Inflammatory macrophage treated with lipopolysaccharide for 1 hour (primary cell): ENCODE data around the gene TRPV5.
A peak's percentile ranks its signal among the peaks of the same experiment; 100 is the strongest.

Experiments
- DNase-seq, 2 donors: peaks; one replicate each; pipeline ENCODE4 v3.0.0-alpha.2; 2020 to 2022

Gene TRPV5

GRCh38 chr7:142868986-142869415 is 64.5 kb downstream of the TRPV5 start:
- no peak for DNase-seq

- DNase-seq: no peak
Measured at GRCh38 chr7:142868188-142868985, 65.2 kb downstream of the TRPV5 start.

GRCh38 chr7:142867398-142868187 is 66.0 kb downstream of the TRPV5 start:
- no peak for DNase-seq

GRCh38 chr7:142867097-142867378 is 66.5 kb downstream of the TRPV5 start:
- DNase-seq: no peak

- DNase-seq: peak in 1 of 2 donors; percentile 15
Measured at GRCh38 chr7:142866361-142867096, 67.0 kb downstream of the TRPV5 start.

GRCh38 chr7:142865766-142866165 is 67.8 kb downstream of the TRPV5 start:
- DNase-seq: peak in 1 of 2 donors; percentile 3

- DNase-seq: no peak
Measured at GRCh38 chr7:142864980-142865747, 68.4 kb downstream of the TRPV5 start.

GRCh38 chr7:142863891-142864685 is 69.5 kb downstream of the TRPV5 start:
- no peak for DNase-seq

- no peak for DNase-seq
Measured at GRCh38 chr7:142862786-142863400, 70.7 kb downstream of the TRPV5 start.

- no peak for DNase-seq
Measured at GRCh38 chr7:142862351-142862750, 71.2 kb downstream of the TRPV5 start.

- DNase-seq: no peak
Measured at GRCh38 chr7:142860968-142861367, 72.6 kb downstream of the TRPV5 start.

GRCh38 chr7:142859829-142860228 is 73.7 kb downstream of the TRPV5 start:
- no peak for DNase-seq

GRCh38 chr7:142859411-142859810 is 74.1 kb downstream of the TRPV5 start:
- no peak for DNase-seq
